H1 (cell line): ENCODE measurements around the gene ACOD1. TPM values are rescaled to one million over a fixed set of nuclear protein-coding genes. Genes with fewer than 3 reads are reported as not detected.

Source experiments
- CTCF ChIA-PET: fragments of 300-600 bp; sonication (Branson Sonifier 250); formaldehyde crosslinking; loops from one replicate; lab custom pipeline; 2021; ENCODE audit not compliant: partially characterized antibody; lab: Charles Lee
- POLR2A ChIA-PET: fragments of 300-600 bp; sonication (Branson Sonifier 250); formaldehyde crosslinking; loops from one replicate; lab custom pipeline; 2021; ENCODE audit warnings: inconsistent platforms; ENCODE audit not compliant: partially characterized antibody; lab: Charles Lee
- DNase-seq, 2 experiments: peaks; one replicate each; pipeline versions ENCODE4 v3.0.0 to v3.0.0-alpha.2; 2010 to 2022; ENCODE audit warnings: low spot score in 2 of 2, low read depth in 1 of 2, mixed read lengths in 1 of 2
- FAIRE-seq: peaks from 2 replicates; lab custom pipeline; 2011; peaks lifted over from hg19 to GRCh38; lab: Jason Lieb, UNC
- H2AFZ ChIP-seq: 2 replicates; pipeline ENCODE4 v1.8.1; 2012; ENCODE audit warnings: low read length, inconsistent platforms
- H2AK5ac ChIP-seq: 2 replicates; pipeline ENCODE4 v1.6.1; 2013; ENCODE audit warnings: low read depth, low read length
- H2BK120ac ChIP-seq: replicated peaks from 2 replicates; pipeline ENCODE3; 2013; ENCODE audit warnings: low read depth, low read length, inconsistent platforms
- H2BK12ac ChIP-seq: 2 replicates; pipeline ENCODE4 v1.6.1; 2013; ENCODE audit warnings: low read depth, low read length
- H2BK15ac ChIP-seq: 2 replicates; pipeline ENCODE4 v1.6.1; 2013; ENCODE audit warnings: low read length
- H2BK20ac ChIP-seq: 2 replicates; pipeline ENCODE4 v1.6.1; 2013; ENCODE audit warnings: low read length
- H2BK5ac ChIP-seq: 2 replicates; pipeline ENCODE4 v1.6.1; 2013; ENCODE audit warnings: low read depth, low read length
- H3K14ac ChIP-seq: 2 replicates; pipeline ENCODE4 v1.6.1; 2013; ENCODE audit warnings: inconsistent platforms; ENCODE audit not compliant: insufficient read length
- H3K18ac ChIP-seq: 2 replicates; pipeline ENCODE4 v1.6.1; 2013; ENCODE audit warnings: low read length; ENCODE audit errors: extremely low read depth
- H3K23ac ChIP-seq: 2 replicates; pipeline ENCODE4 v1.6.1; 2013; ENCODE audit warnings: inconsistent platforms; ENCODE audit not compliant: insufficient read length
- H3K23me2 ChIP-seq: 2 replicates; pipeline ENCODE4 v1.6.1; 2013; ENCODE audit warnings: low read depth, low read length
- H3K27ac ChIP-seq: 2 replicates; pipeline ENCODE4 v1.6.1; 2011; ENCODE audit warnings: low read depth, low read length, inconsistent platforms
- H3K27me3 ChIP-seq, 4 experiments: replicated peaks in 1 of 4; 1 replicate in 1 of 4; 2 replicates in 3 of 4; pipeline versions ENCODE4 v1.6.1 to v1.8.1; 2011 to 2013; ENCODE audit warnings: low read length in 3 of 4, mild to moderate bottlenecking in 3 of 4, inconsistent platforms in 2 of 4, mixed read lengths in 2 of 4, moderate library complexity in 1 of 4; ENCODE audit not compliant: control insufficient read depth in 3 of 4, insufficient read depth in 3 of 4; ENCODE audit errors: extremely low read depth in 1 of 4
- H3K36me3 ChIP-seq, 4 experiments: 2 replicates each; pipeline versions ENCODE4 v1.6.1 to v1.8.1; 2011 to 2013; ENCODE audit warnings: mild to moderate bottlenecking in 4 of 4, low read length in 3 of 4, moderate library complexity in 2 of 4, control low read depth in 1 of 4, inconsistent platforms in 1 of 4; ENCODE audit not compliant: insufficient read depth in 4 of 4, control insufficient read depth in 2 of 4
- H3K4ac ChIP-seq: replicated peaks from 2 replicates; pipeline ENCODE3; 2013; ENCODE audit warnings: low read length, low read depth, mixed read lengths, inconsistent platforms; ENCODE audit not compliant: insufficient read length
- H3K4me1 ChIP-seq, 4 experiments: replicated peaks in 1 of 4; 1 replicate in 1 of 4; 2 replicates in 3 of 4; pipeline versions ENCODE4 v1.6.1 to v1.8.1; 2011 to 2013; ENCODE audit warnings: low read length in 3 of 4, inconsistent platforms in 2 of 4, mixed read lengths in 1 of 4; ENCODE audit not compliant: insufficient read depth in 4 of 4, control insufficient read depth in 3 of 4
- H3K4me2 ChIP-seq, 2 experiments: 2 replicates each; pipeline versions ENCODE4 v1.6.1 to v1.8.1; 2011 to 2013; ENCODE audit warnings: low read depth in 2 of 2, low read length in 2 of 2, control low read depth in 1 of 2, inconsistent platforms in 1 of 2, mild to moderate bottlenecking in 1 of 2; ENCODE audit not compliant: insufficient read depth in 1 of 2
- H3K4me3 ChIP-seq, 4 experiments: fragments of 200-600, 300-600 bp in 1 of 4; sonication (generic), shearing (Covaris generic), sonication (Bioruptor Twin) in 1 of 4; 2 replicates each; pipeline versions ENCODE4 v1.5.1 to v1.8.1; 2011 to 2016; ENCODE audit warnings: low read length in 4 of 4, low read depth in 3 of 4, control low read depth in 2 of 4, inconsistent platforms in 2 of 4, mild to moderate bottlenecking in 2 of 4, mixed read lengths in 1 of 4, moderate library complexity in 1 of 4; ENCODE audit not compliant: insufficient read depth in 2 of 4; ENCODE audit errors: extremely low read depth in 1 of 4
- H3K56ac ChIP-seq: replicated peaks from 2 replicates; pipeline ENCODE3; 2013; ENCODE audit warnings: low read depth, mild to moderate bottlenecking, mixed read lengths, low read length, inconsistent platforms; ENCODE audit not compliant: insufficient read length
- H3K79me1 ChIP-seq: 2 replicates; pipeline ENCODE4 v1.6.1; 2013; ENCODE audit warnings: low read depth, low read length, control low read depth
- H3K79me2 ChIP-seq, 2 experiments: 2 replicates each; pipeline versions ENCODE4 v1.6.1 to v1.8.1; 2012 to 2013; ENCODE audit warnings: low read length in 2 of 2, mild to moderate bottlenecking in 2 of 2, inconsistent platforms in 1 of 2; ENCODE audit not compliant: insufficient read depth in 2 of 2, control insufficient read depth in 1 of 2
- H3K9ac ChIP-seq, 4 experiments: replicated peaks in 1 of 4; 1 replicate in 1 of 4; 2 replicates in 3 of 4; pipeline versions ENCODE4 v1.6.1 to v1.8.1; 2011 to 2013; ENCODE audit warnings: low read depth in 3 of 4, low read length in 3 of 4, control low read depth in 2 of 4, mild to moderate bottlenecking in 2 of 4, moderate library complexity in 2 of 4, inconsistent platforms in 1 of 4; ENCODE audit errors: extremely low read depth in 1 of 4
- H3K9me3 ChIP-seq, 2 experiments: 2 replicates each; pipeline versions ENCODE4 v1.6.1 to v1.8.1; 2012 to 2013; ENCODE audit warnings: mild to moderate bottlenecking in 2 of 2, moderate library complexity in 2 of 2, control low read depth in 1 of 2, inconsistent platforms in 1 of 2, low read depth in 1 of 2, low read length in 1 of 2, mixed read lengths in 1 of 2; ENCODE audit not compliant: insufficient read depth in 2 of 2
- H4K20me1 ChIP-seq, 2 experiments: replicated peaks in 1 of 2; 2 replicates each; pipeline versions ENCODE3 to v1.8.1; 2011 to 2013; ENCODE audit warnings: inconsistent platforms in 2 of 2, low read length in 2 of 2, mild to moderate bottlenecking in 1 of 2; ENCODE audit not compliant: insufficient read depth in 2 of 2, control insufficient read depth in 1 of 2
- H4K5ac ChIP-seq: 2 replicates; pipeline ENCODE4 v1.6.1; 2013; ENCODE audit warnings: low read length, low read depth, mixed read lengths, inconsistent platforms; ENCODE audit not compliant: insufficient read length
- H4K8ac ChIP-seq: 2 replicates; pipeline ENCODE4 v1.8.0; 2013; ENCODE audit warnings: mild to moderate bottlenecking, moderate library complexity, low read length, inconsistent platforms; ENCODE audit not compliant: insufficient read depth; ENCODE audit errors: extremely low read depth
- H4K91ac ChIP-seq: replicated peaks from 2 replicates; pipeline ENCODE3; 2013; ENCODE audit warnings: low read length, mixed read lengths, inconsistent platforms; ENCODE audit not compliant: insufficient read length
- YY1 ChIP-seq: IDR thresholded peaks from 2 replicates; pipeline ENCODE4 v1.6.1; 2011; ENCODE audit warnings: low read depth, mild to moderate bottlenecking, low read length
- whole genome bisulfite sequencing, 2 experiments: shearing (Covaris generic) in 1 of 2; methylation state at CpG; one replicate each; pipeline versions ENCODE4 v1.1.6 to v1.1.7; 2013 to 2015; ENCODE audit warnings: low lambda C conversion rate in 2 of 2, mixed read lengths in 2 of 2, inconsistent platforms in 1 of 2, low coverage in 1 of 2, missing lambda C conversion rate in 1 of 2; ENCODE audit not compliant: insufficient replicate concordance in 2 of 2, insufficient coverage in 1 of 2, insufficient read length in 1 of 2; ENCODE audit errors: extremely low coverage in 1 of 2, missing lambda C conversion rate in 1 of 2; 5-methylcytosine and 5-hydroxymethylcytosine counted together
- polyA plus RNA-seq, 7 experiments: library from polyadenylated mRNA; depleted of rRNA in 3 of 7; stranded (reverse) in 5 of 7; unstranded in 2 of 7; fragments of >200 nt in 5 of 7; fragments of 200-250 nt in 2 of 7; gene quantifications; 1 replicate in 5 of 7; 2 replicates in 1 of 7; 4 replicates in 1 of 7; pipeline versions ENCODE4 v1.2.1 to v1.2.3, GENCODE V29; 2011 to 2013; ENCODE audit warnings: missing spikeins in 2 of 7, mixed read lengths in 2 of 7
- total RNA-seq: library from RNA; stranded (reverse); fragmentation: NEBNext Ultra II Directional; extraction: Animal tissue kit (Norgen Biotek cat#: 25700); gene quantifications from 2 replicates; pipeline ENCODE4 v1.2.1, GENCODE V29; 2021
- TF ChIP-seq, protein P1 (sequence below): IDR thresholded peaks from 2 replicates; pipeline ENCODE4 v1.6.1; 2012; ENCODE audit warnings: inconsistent platforms

ACOD1 gene
- total and polyA plus RNA-seq, 2 of the 8 experiments (the other 6 are each of a cell fraction or from before 2014, with no cell fraction given), result not detected

DNA sequence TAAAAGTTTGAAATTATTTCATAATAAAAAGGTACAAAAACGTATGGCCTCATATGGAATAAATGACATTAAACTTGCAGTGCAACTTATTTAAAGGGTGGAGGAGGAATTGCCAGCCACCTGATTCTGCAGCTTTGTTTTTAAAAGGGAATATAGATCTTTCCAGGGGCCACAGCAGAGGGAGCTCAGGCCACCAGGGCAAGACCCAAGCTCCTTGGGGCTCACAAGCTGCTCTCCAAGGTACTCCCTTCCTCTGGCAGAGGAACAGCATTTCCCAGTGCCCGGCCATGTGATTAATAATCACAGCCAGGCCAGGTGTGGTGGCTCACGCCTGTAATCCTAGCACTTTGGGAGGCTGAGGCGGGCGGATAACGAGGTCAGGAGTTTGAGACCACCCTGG is 6.2 kb downstream of the ACOD1 start:
- Histone ChIP-seq H4K20me1 (no peaks in the 10 kb centered on the region), H2BK15ac (no peak overlapping the region), H3K27me3 (peaks cover 0 to 1% (median 0%) of the 10 kb centered on the region in 4 experiments; a peak in 1 of 7 replicates), H3K4me2 (no peak overlapping the region), H2BK5ac (no peak overlapping the region), H3K9me3 (peaks cover 5 to 6% of the 10 kb centered on the region in 2 experiments; a peak in 2 of 4 replicates), H3K9ac (no peak overlapping the region), H3K79me1 (no peaks in the 10 kb centered on the region), H2AK5ac (no peak overlapping the region), H4K8ac (no peak overlapping the region), H2BK20ac (no peak overlapping the region), H3K56ac (no peak overlapping the region), H4K91ac (no peak overlapping the region), H2BK120ac (no peak overlapping the region), H3K14ac (no peak overlapping the region), H3K18ac (no peak overlapping the region), H4K5ac (no peak overlapping the region), H2BK12ac (no peak overlapping the region), H3K23me2 (no peaks in the 10 kb centered on the region), H3K4me3 (no peak overlapping the region), H3K36me3 (no peaks in the 10 kb centered on the region), H2AFZ (no peak overlapping the region), H3K4me1 (no peaks in the 10 kb centered on the region), H3K79me2 (no peaks in the 10 kb centered on the region), H3K23ac (no peak overlapping the region), H3K27ac (no peak overlapping the region), H3K4ac (no peak overlapping the region)
- FAIRE-seq (no peak), DNase-seq (no peak)
- WGBS, 2 experiments, result 90% methylated on average over 6 of the region's 6 CpGs; no CpG with 5 or more reads in 1 of the 2 experiments
- TF ChIP-seq YY1, result no peak
- TF ChIP-seq, protein P1, sequence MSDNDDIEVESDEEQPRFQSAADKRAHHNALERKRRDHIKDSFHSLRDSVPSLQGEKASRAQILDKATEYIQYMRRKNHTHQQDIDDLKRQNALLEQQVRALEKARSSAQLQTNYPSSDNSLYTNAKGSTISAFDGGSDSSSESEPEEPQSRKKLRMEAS, result 0 out of 2 replicates have a peak, but pooled peaks have one; percentile 10
- POLR2A ChIA-PET, result no interaction called here
- CTCF ChIA-PET, result no interaction called here
